Stimulated activated CD8-positive, alpha-beta memory T cell treated with anti-CD3 and anti-CD28 coated beads, Interleukin-12 subunit alpha, Interleukin-12 subunit beta, amount 100 ng/mL, for 4 hours (primary cell): ENCODE results near the gene MYOG.

Source experiments
- DNase-seq: peaks from one replicate; pipeline ENCODE4 v3.0.0-alpha.2; 2020; ENCODE audit warnings: low read depth

Gene MYOG

DNA sequence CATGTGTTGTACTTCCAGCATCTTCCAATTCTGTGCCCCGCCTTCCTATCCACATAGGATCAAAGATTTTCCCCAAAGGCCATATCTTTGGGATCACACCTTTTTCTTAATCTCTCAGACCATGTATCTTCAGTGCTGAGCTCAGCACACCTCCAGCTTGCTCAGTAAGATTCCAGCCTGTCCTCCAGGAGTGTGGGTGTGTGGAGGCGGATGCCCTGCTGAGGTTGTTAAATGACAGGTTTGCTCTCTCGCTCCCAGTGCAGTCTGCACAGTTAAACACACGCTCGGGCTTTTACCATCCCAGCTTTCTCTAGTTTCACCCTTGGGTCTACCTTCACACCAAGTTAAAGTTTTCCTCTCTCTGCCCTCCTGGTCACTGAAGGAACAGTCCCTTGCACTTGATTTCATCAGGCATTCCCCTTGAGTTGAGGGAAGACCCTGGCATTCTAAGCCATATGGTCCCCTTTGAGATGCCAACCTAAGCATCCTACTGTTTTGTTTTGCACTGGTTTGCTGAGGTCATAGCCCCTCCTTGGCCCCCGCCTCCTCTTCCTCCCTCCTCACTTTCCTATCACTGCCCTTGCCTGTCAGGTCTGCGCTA is 13.7 kb downstream of the MYOG start:
- DNase-seq: no peak

DNA sequence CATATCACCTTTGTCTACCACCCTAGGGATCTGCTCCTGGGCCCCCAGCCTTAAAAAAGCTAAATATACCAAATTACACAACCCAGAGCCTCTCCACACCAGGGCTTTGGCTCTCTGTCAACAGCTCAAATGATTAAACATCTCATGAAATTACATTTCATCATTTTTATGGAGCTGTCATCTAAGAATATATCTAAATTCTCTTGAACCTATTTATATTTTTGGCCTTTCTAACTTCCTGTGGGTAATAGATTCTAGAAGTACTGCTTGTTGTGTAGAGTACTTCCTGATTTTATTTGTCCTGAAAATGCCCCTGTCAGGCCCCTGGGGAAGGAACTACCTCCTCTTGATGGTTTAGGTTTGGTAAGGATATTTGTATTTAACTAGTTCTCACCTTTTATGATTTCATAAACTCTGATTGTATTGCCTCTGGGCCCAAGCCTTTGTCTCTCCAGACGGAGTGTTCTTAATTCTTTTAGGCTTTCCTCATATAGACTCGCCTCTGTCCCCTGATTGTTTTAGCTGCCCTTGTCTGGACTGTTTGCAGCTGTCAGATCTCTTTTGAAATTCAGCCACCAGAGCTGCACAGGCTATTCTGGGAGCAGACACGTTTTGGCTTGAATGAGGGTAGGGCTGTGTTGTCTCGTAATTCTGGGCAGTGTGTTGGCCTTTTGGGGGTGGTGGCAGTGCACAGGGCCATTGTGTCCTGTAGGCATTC is 16.6 kb downstream of the MYOG start:
- DNase-seq: no peak

DNA sequence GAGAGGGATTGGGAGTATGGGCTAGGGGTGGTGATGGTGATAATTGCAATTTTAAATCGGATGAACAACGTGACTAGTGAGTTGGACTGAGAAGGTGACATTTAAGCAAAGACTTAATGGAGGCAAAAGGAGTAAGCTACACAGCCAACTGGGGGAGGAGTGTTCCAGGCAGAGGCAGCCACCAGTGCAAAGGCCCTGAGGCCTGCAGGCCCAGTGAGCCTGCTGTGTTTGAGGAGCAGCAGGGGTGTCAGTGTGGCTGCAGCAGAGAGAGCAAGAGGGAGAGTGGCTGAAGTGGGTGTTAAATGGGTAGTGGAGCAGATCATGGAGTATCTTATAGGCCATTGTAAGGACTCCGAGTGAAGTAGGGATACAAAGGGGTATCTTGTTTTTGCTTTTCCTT is 18.8 kb downstream of the MYOG start:
- DNase-seq: no peak

DNA sequence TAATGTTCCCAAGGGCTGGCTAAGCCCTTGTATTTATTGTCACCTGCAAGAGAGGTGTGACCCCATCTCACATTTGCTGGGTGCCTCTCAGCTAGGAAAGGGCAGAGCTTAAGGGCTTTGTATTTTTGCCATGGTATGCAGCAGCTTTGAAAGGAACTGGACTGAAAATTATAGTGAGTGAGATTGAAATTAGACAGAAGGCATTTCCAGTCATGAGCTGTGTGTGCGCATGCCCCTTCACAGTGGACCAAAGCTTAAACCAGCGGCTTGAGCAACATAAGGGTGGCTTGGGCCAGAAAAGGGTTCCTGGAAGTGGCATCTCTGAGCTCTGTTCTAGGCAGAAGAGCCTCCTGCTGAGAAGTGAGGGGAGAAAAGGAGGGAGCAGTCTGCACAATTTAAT is 19.8 kb downstream of the MYOG start:
- no peak for DNase-seq

DNA sequence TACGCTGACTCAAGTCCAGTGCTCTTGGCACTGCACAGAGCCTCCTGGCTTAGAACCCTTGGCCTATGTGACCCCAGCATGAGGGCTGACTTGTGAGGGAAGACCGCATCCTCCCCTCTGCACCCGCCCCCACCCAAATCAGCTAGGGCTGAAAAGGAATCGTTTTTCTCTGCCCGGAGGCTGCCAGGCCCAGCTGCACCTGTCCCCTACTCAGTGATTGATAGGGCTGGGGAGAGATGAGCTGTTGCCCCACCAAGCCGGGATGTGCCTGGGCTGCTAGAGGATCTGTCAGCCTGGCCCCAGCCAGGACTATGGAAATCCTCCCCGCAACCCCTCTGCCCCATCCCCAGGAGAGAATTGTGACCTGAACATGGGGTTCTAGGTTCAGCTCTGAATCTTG is 20.6 kb downstream of the MYOG start:
- no peak for DNase-seq

DNA sequence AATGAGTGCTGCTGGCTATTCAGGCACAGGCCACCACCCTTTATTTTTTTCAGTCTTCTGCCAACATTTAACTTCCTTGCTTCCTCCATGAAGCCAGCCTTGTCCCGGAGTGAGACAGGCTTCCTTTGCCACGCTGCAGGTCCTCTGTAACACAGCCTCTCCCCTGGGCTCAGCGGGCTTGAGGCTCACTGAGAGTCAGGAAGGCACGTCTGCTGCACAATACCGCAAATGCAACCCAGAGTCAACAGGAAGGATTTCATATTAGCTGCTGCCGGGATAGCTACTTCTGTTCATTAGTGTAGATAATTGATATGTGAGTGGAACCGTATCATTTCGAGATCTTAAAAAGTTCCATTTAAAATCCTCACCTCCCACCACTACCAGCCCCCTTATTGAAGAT is 22.5 kb downstream of the MYOG start:
- no peak for DNase-seq

DNA sequence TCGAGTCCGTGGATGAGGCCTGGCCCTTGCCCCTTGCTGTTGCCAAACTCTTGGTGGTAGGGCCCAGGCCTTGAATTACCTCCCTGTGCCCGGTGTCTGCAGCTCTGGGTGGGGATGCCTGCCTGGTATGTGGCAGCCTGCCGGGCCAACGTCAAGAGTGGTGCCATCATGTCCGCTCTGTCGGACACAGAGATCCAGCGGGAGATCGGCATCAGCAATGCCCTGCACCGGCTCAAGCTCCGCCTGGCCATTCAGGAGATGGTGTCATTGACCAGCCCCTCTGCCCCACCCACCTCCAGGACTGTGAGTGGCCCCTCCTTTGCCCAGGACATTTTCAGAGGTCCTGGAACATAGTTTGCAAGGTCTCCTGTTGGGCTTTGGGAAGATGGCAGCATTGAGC is 25.7 kb downstream of the MYOG start:
- DNase-seq: no peak

DNA sequence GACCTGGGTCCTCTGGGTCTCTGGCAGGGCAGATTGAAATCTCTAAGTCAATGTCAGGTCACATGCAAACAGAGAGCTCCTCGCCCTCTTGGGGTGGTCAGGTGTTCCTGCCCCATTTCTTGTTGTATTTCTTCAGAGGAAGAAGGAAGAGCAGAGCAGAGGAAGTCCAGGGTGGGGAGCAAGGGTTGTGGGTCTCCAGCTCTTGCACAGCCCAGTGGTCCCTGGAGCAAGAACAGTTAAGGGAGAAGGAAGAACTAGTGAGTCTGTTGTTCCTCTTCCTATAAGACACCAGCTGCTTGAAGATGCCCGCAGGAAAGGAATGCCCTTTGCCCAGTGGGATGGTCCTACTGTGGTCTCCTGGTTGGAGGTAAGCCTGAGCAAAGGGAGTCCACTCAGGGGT is 26.3 kb downstream of the MYOG start:
- DNase-seq: no peak

DNA sequence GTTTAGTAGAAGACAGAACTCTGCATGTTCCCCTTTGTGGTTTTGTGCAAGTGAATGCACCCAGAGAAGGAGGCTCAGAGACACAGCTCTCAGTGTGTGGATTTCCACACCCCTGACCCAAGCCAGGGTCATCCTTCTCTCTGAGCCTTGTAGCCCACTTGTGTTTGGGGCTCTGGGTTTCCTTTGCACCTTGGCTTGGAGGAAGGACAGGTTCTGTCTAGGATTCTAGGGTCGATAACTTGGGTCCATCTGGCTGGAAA is 27.2 kb downstream of the MYOG start:
- no peak for DNase-seq

DNA sequence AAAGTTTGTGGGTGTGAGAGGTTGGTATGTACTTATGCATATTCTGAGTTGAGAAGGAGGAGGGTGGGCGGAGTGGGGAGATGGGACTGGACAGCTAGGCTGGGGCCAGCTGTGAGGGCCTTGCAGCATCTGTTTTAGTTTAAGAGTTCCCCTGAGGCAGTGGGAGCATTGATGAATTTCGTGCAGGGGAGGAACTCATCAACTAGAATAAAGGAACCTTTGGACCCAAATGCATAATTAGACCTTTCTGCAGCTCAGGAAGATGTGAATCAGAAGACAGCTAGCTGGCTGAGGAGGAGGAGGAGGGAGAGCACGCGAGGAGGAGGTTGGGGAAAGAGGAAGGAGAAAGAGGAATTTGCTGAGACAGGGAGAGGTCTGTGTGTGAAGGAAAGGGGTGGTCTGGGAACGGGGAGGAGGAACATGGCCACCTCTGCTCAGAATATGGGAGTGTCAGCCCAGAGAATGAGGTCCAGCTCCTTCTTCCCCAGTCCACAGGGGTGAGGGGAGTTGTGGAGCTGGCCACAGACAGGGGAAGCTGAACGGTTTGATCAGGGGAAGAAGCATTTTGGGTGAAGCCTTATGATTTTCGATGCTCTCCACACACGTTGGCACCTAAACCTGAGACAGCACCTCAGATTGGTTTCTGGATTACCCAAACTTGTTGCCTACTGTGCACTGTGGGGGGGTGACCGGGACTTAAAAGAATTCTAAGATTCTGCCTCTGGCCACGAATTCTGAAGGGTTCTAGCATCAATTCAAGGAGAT is 27.7 kb downstream of the MYOG start:
- no peak for DNase-seq

DNA sequence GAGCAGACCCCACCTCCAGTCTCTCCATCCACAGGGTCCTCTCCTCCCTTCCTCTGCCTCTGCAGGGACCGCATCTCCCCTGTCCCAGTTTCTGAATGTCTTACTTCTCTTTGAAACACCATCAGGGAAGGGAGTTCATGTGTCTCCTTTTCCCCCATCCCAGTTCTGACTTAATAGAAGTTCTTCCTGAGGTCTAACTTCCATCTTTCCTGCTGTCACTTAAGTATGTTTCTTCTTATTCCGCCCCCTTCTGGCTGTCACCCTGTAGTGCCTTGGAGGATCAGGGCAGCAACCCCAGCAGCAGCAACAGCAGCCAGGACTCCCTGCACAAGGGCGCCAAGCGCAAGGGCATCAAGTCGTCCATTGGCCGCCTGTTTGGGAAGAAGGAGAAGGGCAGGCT is 29.3 kb downstream of the MYOG start:
- no peak for DNase-seq

DNA sequence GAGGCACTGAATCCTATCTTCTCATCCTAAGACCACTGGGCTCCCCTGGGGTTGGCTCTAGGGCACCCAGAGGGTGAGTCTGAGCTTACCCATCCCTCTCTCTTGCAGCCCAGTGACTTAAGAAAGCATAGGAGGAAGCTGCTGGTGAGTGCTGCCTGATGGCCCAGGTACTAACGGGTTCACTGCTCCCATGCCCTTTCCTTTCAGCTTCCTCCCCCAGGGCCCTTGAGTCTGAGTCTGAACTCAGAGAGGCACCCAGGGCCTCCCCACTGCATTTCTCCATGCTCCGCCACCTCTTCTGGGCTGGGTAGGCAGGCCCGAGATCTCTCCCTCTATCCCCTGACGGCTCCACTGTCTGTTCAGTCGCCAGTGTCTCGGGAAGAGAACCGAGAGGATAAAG is 29.8 kb downstream of the MYOG start:
- no peak for DNase-seq

DNA sequence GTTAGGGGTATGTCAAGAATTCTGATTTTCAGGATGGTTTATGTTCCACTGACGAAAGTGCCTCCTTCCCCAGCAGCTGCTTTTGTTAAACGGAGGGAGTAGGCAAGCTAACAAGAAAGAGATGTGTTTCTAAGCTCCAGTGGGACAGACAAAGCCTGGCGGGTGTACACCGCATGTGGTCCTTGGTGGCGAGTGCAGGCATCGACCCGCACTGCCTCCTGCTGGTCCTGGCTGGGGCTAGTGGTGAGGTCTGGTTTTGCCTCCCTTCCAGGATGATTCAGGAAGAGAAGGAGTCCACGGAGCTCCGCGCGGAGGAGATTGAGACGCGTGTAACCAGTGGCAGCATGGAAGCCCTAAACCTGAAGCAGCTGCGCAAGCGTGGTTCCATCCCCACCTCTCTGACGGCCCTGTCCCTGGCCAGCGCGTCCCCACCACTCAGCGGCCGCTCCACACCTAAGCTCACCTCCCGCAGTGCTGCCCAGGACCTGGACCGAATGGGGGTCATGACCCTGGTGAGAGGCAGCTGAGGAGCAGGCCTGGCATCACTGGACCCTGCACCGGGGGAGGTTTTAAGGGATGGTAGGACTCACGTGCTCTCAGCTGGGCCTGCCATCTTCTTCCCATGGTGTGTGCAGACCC is 30.5 kb downstream of the MYOG start:
- no peak for DNase-seq

DNA sequence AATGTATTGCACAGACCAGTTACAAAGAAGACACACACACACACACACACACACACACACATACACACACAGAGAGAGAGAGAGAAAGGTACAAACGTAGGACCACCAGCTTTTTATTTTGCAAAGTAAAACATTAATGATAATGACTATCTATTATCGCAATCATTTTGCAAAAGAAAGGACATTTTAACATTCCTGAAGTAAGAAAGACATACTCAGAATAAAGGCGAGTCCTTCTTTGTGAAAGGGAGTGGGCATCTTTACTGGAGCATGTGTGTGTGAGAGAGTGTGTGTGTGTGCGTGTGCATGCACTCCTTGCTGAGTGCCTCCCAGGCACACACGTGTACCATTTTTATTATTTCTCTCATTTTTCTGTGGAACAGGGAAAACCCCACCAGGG is 31.2 kb downstream of the MYOG start:
- no peak for DNase-seq

DNA sequence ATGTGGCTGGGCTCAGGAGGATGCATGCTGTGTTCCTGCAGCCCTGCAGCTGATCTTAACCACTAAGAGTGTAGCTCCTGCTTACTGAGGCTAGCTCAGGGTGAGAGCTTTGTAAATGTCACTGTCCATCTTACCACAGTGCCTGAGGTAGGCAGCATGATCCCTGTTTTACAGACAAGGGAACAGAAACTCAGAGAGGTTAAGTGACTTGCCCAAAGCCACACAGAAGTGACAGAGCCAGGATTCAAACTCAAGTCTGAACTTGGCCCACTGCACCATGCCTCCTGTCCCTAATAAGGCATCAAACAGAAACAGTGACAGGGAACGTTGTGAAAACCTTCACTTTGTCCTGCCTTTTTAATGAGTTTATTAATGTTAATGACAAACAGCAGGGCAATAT is 31.6 kb downstream of the MYOG start:
- DNase-seq: no peak

DNA sequence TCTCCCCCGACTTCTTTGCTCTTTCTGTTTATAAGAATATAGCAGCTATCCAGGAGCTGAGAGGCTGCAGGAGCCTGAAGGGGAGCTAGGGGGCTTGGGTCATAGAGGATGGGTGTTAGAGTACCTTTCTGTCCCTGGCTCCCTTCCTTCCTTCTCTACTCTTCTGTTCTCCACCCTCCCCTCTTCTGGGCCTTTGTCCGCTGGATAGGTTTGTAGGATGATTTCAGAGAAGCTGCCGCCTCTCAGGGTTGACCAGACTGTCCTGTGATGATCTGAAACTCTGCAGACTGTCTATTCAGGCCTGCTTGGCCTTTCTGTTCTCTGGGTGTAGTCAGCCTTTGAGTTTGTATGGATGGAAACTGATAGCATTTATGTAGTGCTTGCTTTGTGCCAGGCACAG is 33.2 kb downstream of the MYOG start:
- no peak for DNase-seq

DNA sequence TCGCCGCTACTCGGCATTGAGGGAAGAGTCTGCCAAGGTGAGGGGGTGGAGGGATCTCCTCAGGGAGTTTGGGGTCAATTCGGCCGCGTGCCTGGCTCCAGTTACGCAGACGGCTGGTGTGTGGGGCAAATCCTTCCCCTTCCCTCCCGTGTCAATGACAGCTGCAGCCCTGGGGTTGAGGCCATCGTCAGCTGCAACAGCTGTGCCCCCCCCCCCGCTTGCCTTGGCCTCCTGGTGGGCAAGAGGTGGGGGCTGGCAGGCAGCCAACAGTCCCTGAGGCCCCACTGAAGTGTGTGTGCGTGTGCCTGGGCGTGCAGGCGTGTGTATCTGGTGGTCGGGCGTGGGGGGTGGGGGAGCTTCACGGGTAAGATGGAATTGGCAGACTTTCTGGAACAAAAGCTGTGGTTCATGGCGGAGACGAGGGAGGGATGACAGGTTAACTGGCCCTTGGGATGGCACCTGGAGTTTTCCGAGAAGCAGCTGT is 33.9 kb downstream of the MYOG start:
- no peak for DNase-seq

DNA sequence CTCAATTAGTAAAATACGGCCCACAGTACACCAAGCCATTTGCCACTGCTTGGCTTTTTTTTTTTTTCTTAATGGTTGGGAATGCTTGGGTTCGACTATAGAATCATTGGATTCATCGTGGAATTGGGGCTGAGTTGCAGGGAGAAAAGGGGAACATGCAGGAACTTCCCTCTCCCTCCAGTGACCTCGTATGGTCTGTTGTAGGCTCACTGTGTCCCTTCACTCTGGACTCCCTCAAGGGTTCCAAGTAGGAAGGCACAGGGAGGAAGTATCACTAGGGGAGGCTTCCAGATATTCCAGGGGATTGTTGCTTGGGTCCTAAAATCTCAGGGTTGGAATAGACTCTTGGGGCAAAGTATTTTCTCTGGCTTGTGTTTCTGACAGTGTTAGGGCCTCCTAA is 35.0 kb downstream of the MYOG start:
- DNase-seq: no peak

DNA sequence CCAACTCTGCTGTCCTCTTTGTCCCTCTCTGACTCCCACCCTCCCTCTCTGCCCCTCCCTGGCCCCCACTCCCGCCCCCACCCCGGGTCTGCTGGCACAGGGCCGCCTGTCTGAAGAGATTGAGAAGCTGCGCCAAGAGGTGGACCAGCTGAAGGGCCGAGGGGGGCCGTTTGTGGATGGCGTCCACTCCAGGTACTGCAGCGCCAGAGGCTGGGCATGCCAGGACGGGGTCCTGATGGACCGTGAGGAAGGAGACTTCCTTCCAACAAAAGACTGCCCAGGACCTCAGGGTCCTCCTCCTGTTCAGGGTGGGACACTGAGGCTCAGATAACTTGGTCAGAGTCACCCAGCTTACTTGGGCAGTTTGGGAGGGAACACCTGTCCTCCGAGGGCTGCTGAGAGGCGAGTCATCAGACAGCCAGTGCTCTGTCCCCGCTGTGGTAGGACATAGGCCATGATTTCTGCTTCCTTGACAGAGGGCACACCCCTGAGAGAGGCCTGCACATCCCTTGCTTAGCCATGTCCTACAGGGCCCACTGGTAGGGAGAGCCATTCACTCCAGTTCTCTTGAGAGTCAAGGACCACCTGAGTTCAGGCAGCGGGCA is 36.1 kb downstream of the MYOG start:
- DNase-seq: no peak

DNA sequence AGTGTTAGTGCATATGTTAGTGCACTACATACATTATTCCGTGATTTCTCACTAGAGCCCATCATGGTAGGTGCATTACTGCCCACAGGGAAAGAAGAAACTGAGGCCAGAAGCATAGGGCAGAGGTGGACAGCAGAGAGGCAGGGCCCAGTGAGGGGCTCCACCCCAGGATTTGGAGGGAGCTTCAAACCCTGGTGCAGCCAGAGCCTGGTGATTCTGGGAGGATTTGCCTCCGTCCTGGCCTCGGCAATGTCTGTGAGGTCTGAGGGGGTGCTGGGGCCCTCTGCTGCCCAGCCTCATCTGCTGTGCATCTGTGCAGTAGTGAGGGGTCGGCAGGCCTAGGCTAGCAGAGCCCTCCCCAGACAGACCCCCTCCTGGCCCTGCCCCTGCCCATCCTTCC is 36.7 kb downstream of the MYOG start:
- no peak for DNase-seq

DNA sequence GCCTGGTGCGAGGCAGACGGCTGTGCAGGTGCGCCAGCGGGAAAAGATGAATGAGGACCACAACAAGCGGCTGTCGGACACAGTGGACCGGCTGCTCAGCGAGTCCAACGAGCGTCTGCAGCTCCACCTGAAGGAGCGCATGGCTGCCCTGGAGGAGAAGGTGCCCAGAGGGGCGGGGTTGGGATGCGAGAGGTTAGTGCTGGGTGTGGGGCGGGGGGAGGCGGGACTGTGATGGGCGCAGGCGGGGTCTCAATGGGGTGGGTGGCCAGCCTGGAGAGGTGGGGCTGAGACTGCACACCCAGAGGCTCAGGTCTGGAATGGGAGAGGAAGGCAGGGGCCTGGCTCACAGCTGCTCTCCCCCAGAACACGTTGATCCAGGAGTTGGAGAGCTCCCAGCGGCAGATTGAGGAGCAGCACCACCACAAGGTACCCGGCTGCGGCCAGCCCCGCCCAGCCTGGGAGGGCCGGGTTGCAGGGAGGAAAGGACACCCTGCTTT is 37.2 kb downstream of the MYOG start:
- no peak for DNase-seq

DNA sequence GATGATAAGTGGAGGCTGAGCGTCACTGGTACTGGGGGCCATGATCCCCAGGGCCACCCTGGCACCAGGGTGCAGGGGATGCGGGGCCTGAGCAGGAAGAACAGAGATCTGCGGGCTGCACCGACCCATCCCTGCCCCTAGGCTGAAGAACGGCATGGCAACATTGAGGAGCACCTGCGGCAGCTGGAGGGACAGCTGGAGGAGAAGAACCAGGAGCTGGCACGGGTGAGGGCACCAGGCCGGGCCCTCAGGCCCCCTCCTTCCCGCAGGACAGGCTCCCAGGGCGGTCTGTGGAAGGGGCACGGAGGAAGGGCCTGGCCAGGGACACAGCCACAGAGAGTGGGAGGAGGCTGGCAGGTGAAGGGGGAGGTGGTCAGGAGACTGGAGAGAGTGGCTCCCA is 37.7 kb downstream of the MYOG start:
- DNase-seq: no peak
